IMR-90 (cell line): ENCODE data around the gene AKAP13. TPM values are rescaled to one million over a fixed set of nuclear protein-coding genes. Genes with fewer than 3 reads are reported as not detected.

Experiments used
- ATAC-seq: fragments of 200-7000 bp; cut with Tn5 transposase; 2 replicates; pipeline ENCODE4 v1.9.1; 2020; ENCODE audit warnings: low read depth, mild to moderate bottlenecking, moderate library complexity
- BruUV-seq: library from RNA; stranded (reverse); fragments of 400-500 nt; replicated peaks from 2 replicates; lab custom pipeline; 2021; lab: Mats Ljungman, UMichigan
- CTCF ChIA-PET: fragments of 300-600 bp; formaldehyde crosslinking; extraction: SDS; loops from one replicate; lab custom pipeline; 2021; ENCODE audit warnings: antibody characterized with exemption; lab: Yijun Ruan, JAX
- POLR2A ChIA-PET: fragments of 300-600 bp; sonication (Branson Sonifier 250); formaldehyde crosslinking; loops from one replicate; lab custom pipeline; 2022; ENCODE audit warnings: antibody characterized with exemption; ENCODE audit not compliant: unreplicated experiment; lab: Charles Lee
- DNase-seq: peaks from one replicate; pipeline ENCODE4 v3.0.0; 2013
- H2AFZ ChIP-seq: replicated peaks from 2 replicates; pipeline ENCODE3; 2013; ENCODE audit warnings: low read length, mild to moderate bottlenecking; ENCODE audit not compliant: poor library complexity
- H2AK5ac ChIP-seq: 2 replicates; pipeline ENCODE4 v1.6.1; 2013; ENCODE audit warnings: low read depth, low read length, inconsistent platforms
- H2AK9ac ChIP-seq: replicated peaks from 2 replicates; pipeline ENCODE3; 2013; ENCODE audit warnings: mild to moderate bottlenecking, low read depth, low read length, moderate library complexity; ENCODE audit not compliant: poor library complexity
- H2BK120ac ChIP-seq: 2 replicates; pipeline ENCODE4 v1.6.1; 2013; ENCODE audit warnings: low read depth, low read length, inconsistent platforms
- H2BK15ac ChIP-seq: 3 replicates; pipeline ENCODE4 v1.6.1; 2013; ENCODE audit warnings: low read depth, low read length, inconsistent platforms
- H2BK20ac ChIP-seq: 2 replicates; pipeline ENCODE4 v1.6.1; 2013; ENCODE audit warnings: low read depth, mild to moderate bottlenecking, inconsistent platforms, low read length, moderate library complexity
- H2BK5ac ChIP-seq: 2 replicates; pipeline ENCODE4 v1.6.1; 2013; ENCODE audit warnings: mild to moderate bottlenecking, low read depth, low read length, inconsistent platforms; ENCODE audit not compliant: poor library complexity, severe bottlenecking
- H3K14ac ChIP-seq: replicated peaks from 2 replicates; pipeline ENCODE4 v1.6.1; 2013; ENCODE audit warnings: low read depth, low read length, inconsistent platforms
- H3K18ac ChIP-seq: 2 replicates; pipeline ENCODE4 v1.6.1; 2013; ENCODE audit warnings: low read depth, low read length, control low read depth
- H3K23ac ChIP-seq: 2 replicates; pipeline ENCODE4 v1.6.1; 2013; ENCODE audit warnings: low read depth, low read length, inconsistent platforms
- H3K27ac ChIP-seq: 2 replicates; pipeline ENCODE4 v1.5.1; 2013; ENCODE audit warnings: mild to moderate bottlenecking, control low read depth, low read length; ENCODE audit not compliant: insufficient read depth
- H3K27me3 ChIP-seq: 2 replicates; pipeline ENCODE4 v1.6.1; 2013; ENCODE audit warnings: low read length; ENCODE audit not compliant: control insufficient read depth, insufficient read depth
- H3K36me3 ChIP-seq: 2 replicates; pipeline ENCODE4 v1.6.1; 2013; ENCODE audit warnings: low read length, mixed read lengths; ENCODE audit not compliant: control insufficient read depth, insufficient read depth
- H3K4ac ChIP-seq: 2 replicates; pipeline ENCODE4 v1.6.1; 2013; ENCODE audit warnings: low read depth, low read length, inconsistent platforms
- H3K4me1 ChIP-seq: 2 replicates; pipeline ENCODE4 v1.6.1; 2013; ENCODE audit warnings: low read length, mixed read lengths; ENCODE audit not compliant: control insufficient read depth, insufficient read depth
- H3K4me2 ChIP-seq: 2 replicates; pipeline ENCODE4 v1.6.1; 2013; ENCODE audit warnings: low read depth, mild to moderate bottlenecking, control low read depth, low read length, moderate library complexity
- H3K4me3 ChIP-seq: 2 replicates; pipeline ENCODE4 v1.5.1; 2013; ENCODE audit warnings: low read depth, mild to moderate bottlenecking, control low read depth, low read length, moderate library complexity; ENCODE audit not compliant: insufficient read depth
- H3K56ac ChIP-seq: 2 replicates; pipeline ENCODE4 v1.6.1; 2013; ENCODE audit warnings: low read length, inconsistent platforms; ENCODE audit not compliant: insufficient read depth; ENCODE audit errors: extremely low read depth
- H3K79me1 ChIP-seq, 2 experiments: 2 replicates each; pipeline ENCODE4 v1.6.1; 2013; ENCODE audit warnings: low read length in 2 of 2, inconsistent platforms in 1 of 2, low read depth in 1 of 2
- H3K9ac ChIP-seq: 2 replicates; pipeline ENCODE4 v1.6.1; 2013; ENCODE audit warnings: low read depth, low read length, control low read depth
- H3K9me1 ChIP-seq: 2 replicates; pipeline ENCODE4 v1.6.1; 2013; ENCODE audit warnings: low read length, inconsistent platforms; ENCODE audit not compliant: insufficient read depth
- H3K9me3 ChIP-seq: 2 replicates; pipeline ENCODE4 v1.6.1; 2013; ENCODE audit warnings: low read length; ENCODE audit not compliant: control insufficient read depth, insufficient read depth
- H4K20me1 ChIP-seq: 2 replicates; pipeline ENCODE4 v1.6.1; 2013; ENCODE audit warnings: low read length, inconsistent platforms; ENCODE audit not compliant: insufficient read depth
- H4K5ac ChIP-seq: 2 replicates; pipeline ENCODE4 v1.6.1; 2013; ENCODE audit warnings: mild to moderate bottlenecking, low read depth, low read length, control low read depth
- H4K8ac ChIP-seq, 2 experiments: 2 replicates each; pipeline ENCODE4 v1.6.1; 2013; ENCODE audit warnings: low read depth in 2 of 2, low read length in 2 of 2, control low read depth in 1 of 2, inconsistent platforms in 1 of 2
- H4K91ac ChIP-seq: 2 replicates; pipeline ENCODE4 v1.6.1; 2013; ENCODE audit warnings: low read depth, low read length, inconsistent platforms; ENCODE audit not compliant: insufficient read depth
- BHLHE40 ChIP-seq: fragments of 150-350 bp; IDR thresholded peaks from 2 replicates; pipeline ENCODE4 v1.6.1; 2016; ENCODE audit warnings: mild to moderate bottlenecking, low read depth, low read length
- MXI1 ChIP-seq: IDR thresholded peaks from 2 replicates; pipeline ENCODE4 v1.6.1; 2012; ENCODE audit warnings: low read depth, mild to moderate bottlenecking, low read length, moderate library complexity, borderline replicate concordance
- NFE2L2 ChIP-seq: fragments of 150-350 bp; IDR thresholded peaks from 2 replicates; pipeline ENCODE4 v1.6.1; 2016; ENCODE audit warnings: low read depth, mild to moderate bottlenecking, low read length
- RAD21 ChIP-seq: IDR thresholded peaks from 2 replicates; pipeline ENCODE4 v1.6.1; 2012; ENCODE audit warnings: low read length, improper control_type of control experiment
- RCOR1 ChIP-seq: IDR thresholded peaks from 2 replicates; pipeline ENCODE4 v1.6.1; 2012; ENCODE audit warnings: mild to moderate bottlenecking, low read length, improper control_type of control experiment; ENCODE audit not compliant: insufficient replicate concordance
- WGBS, 2 experiments: methylation state at CpG; one replicate each; pipeline versions ENCODE4 v1.1.5 to v1.1.7; 2013; ENCODE audit warnings: missing lambda C conversion rate in 2 of 2; ENCODE audit not compliant: insufficient read length in 1 of 2; ENCODE audit errors: extremely low coverage in 2 of 2; 5-methylcytosine and 5-hydroxymethylcytosine counted together
- dilution Hi-C: fragments of 300-500 bp; cut with HindIII; formaldehyde crosslinking; loops from one replicate; pipeline ENCODE4 v1.14.3; 2018; ENCODE audit warnings: low sequenced_read_pairs; ENCODE audit not compliant: unreplicated experiment
- in situ Hi-C: fragments of 300-500 bp; cut with MboI; formaldehyde crosslinking; loops from 3 replicates; pipeline ENCODE4 v1.14.3; 2019; ENCODE audit warnings: low sequenced_read_pairs, inconsistent platforms, mixed read lengths
- intact Hi-C: fragments of 100-400 bp; cut with micrococcal nuclease; formaldehyde crosslinking; loops from 2 replicates; pipeline ENCODE4 v1.10.0; 2022
- polyA plus RNA-seq, 3 experiments: library from polyadenylated mRNA; depleted of rRNA; stranded (reverse); fragments of >200 nt; gene quantifications; 2 replicates each; pipeline ENCODE4 v1.2.3, GENCODE V29; 2012; ENCODE audit warnings: low replicate concordance in 1 of 3
- total RNA-seq: library from RNA; depleted of rRNA; stranded (reverse); fragments of >200 nt; gene quantifications from 2 replicates; pipeline ENCODE4 v1.2.3, GENCODE V29; 2012

The AKAP13 gene
- total and polyA plus RNA-seq, 2 of the 4 experiments (the other 2 are of a cell fraction), result 10.4 to 46.4 TPM

- no peak overlapping the region for H2BK20ac ChIP-seq
- H2BK5ac ChIP-seq, result no peak overlapping the region
- ChIA-PET CTCF (no interaction called here), POLR2A (no interaction called here)
- ATAC-seq (no peak), DNase-seq (no peak)
- no peak overlapping the region for H3K9ac ChIP-seq
- dilution Hi-C loops, result no loop called here
- no peak overlapping the region for H3K23ac ChIP-seq
- no peaks in the 10 kb centered on the region for H3K27me3 ChIP-seq
- no peak overlapping the region for H4K91ac ChIP-seq
- no peak overlapping the region for H2AFZ ChIP-seq
- no peak overlapping the region for H2BK120ac ChIP-seq
- H4K20me1 ChIP-seq, result no peaks in the 10 kb centered on the region
- no peak for TF ChIP-seq RAD21
- TF ChIP-seq BHLHE40, result no peak
- no peak for TF ChIP-seq RCOR1
- no peak for TF ChIP-seq MXI1
- TF ChIP-seq NFE2L2, result no peak
- H3K9me3 ChIP-seq, result no peaks in the 10 kb centered on the region
- intact Hi-C loops, result no loop called here
- H3K4ac ChIP-seq, result no peak overlapping the region
- no peak overlapping the region for H3K14ac ChIP-seq
- peaks cover 37% of the 10 kb centered on the region for H3K36me3 ChIP-seq
- H3K27ac ChIP-seq, result no peak overlapping the region
- H3K79me1 ChIP-seq, result peaks cover 0 to 5% of the 10 kb centered on the region in 2 experiments; a peak in 2 of 4 replicates
- H3K4me2 ChIP-seq, result no peak overlapping the region
- no peak overlapping the region for H2AK9ac ChIP-seq
- no peak overlapping the region for H2AK5ac ChIP-seq
- H3K9me1 ChIP-seq, result no peaks in the 10 kb centered on the region; the same call in 1 of the 2 replicates
- WGBS, 2 experiments, result 50% methylated on average over 3 of the region's 14 CpGs; no CpG with 5 or more reads in 1 of the 2 experiments
- no peak overlapping the region for H4K5ac ChIP-seq
- no peak overlapping the region for H2BK15ac ChIP-seq
- no TSS peak for BruUV-seq
- H3K18ac ChIP-seq, result no peak overlapping the region
- H3K4me3 ChIP-seq, result no peak overlapping the region
- in situ Hi-C loops, result no loop called here
- no peak overlapping the region for H3K56ac ChIP-seq
- H3K4me1 ChIP-seq, result peaks cover 4% of the 10 kb centered on the region; the same call in 1 of the 2 replicates
- no peak overlapping the region for H4K8ac ChIP-seq
Observed at GRCh38 chr15:85745525-85746150, 365.2 kb downstream of the AKAP13 start.
